Heart left ventricle (tissue), 16 donors: Measurements from ENCODE around the gene WDR7. TPM values are rescaled to one million over a fixed set of nuclear protein-coding genes. Genes with fewer than 3 reads are reported as not detected.

Experiments used
- ATAC-seq, 4 donors: fragments of 200-7000 bp; cut with Tn5 transposase; one replicate each; pipeline ENCODE4 v1.9.1; 2020 to 2022; ENCODE audit warnings: moderate library complexity in 4 of 4, mild to moderate bottlenecking in 3 of 4, moderate number of reproducible peaks in 1 of 4
- DNase-seq, 5 donors: peaks; one replicate each; pipeline ENCODE4 v3.0.0-alpha.2; 2020
- H3K27ac ChIP-seq, 12 donors: fragments of 200-600 bp; sonication (generic) in 4 of 12; one replicate each; pipeline versions ENCODE4 v1.5.0 to v1.8.0; 2016 to 2022; ENCODE audit warnings: mild to moderate bottlenecking in 2 of 12
- H3K27me3 ChIP-seq, 9 donors: fragments of 200-600 bp; sonication (generic) in 2 of 9; one replicate each; pipeline versions ENCODE4 v1.5.1 to v1.8.0; 2016 to 2022; ENCODE audit warnings: mild to moderate bottlenecking in 3 of 9
- H3K36me3 ChIP-seq, 9 donors: fragments of 200-600 bp; sonication (generic) in 2 of 9; one replicate each; pipeline versions ENCODE4 v1.5.0 to v1.8.0; 2018 to 2022; ENCODE audit warnings: mild to moderate bottlenecking in 2 of 9
- H3K4me1 ChIP-seq, 12 donors: fragments of 200-600 bp; sonication (generic) in 4 of 12; one replicate each; pipeline versions ENCODE4 v1.5.0 to v1.8.0; 2016 to 2022; ENCODE audit warnings: mild to moderate bottlenecking in 3 of 12
- H3K4me3 ChIP-seq, 12 donors: fragments of 200-600 bp; sonication (generic) in 4 of 12; one replicate each; pipeline versions ENCODE4 v1.5.0 to v1.8.0; 2017 to 2022; ENCODE audit warnings: mild to moderate bottlenecking in 9 of 12, moderate library complexity in 4 of 12
- H3K9me3 ChIP-seq, 12 donors: fragments of 200-600 bp; sonication (generic) in 4 of 12; one replicate each; pipeline versions ENCODE4 v1.5.0 to v1.8.0; 2016 to 2022; ENCODE audit warnings: mild to moderate bottlenecking in 1 of 12
- CTCF ChIP-seq, 12 donors: fragments of 200-600 bp; sonication (generic) in 4 of 12; IDR thresholded peaks; one replicate each; pipeline versions ENCODE4 v1.5.0 to v1.8.0; 2018 to 2022; ENCODE audit warnings: antibody characterized with exemption in 12 of 12, mild to moderate bottlenecking in 5 of 12
- POLR2A ChIP-seq, 2 donors: fragments of 450-650 bp; IDR thresholded peaks; one replicate each; pipeline ENCODE4 v1.6.1; 2017; ENCODE audit warnings: antibody characterized with exemption in 2 of 2, mild to moderate bottlenecking in 2 of 2, moderate library complexity in 2 of 2
- WGBS, 4 donors: extraction: QIAGEN DNeasy Blood & Tissue Kit in 2 of 4; methylation state at CpG; one replicate each; pipeline versions ENCODE4 v1.1.5 to v1.1.7; 2013 to 2018; 5-methylcytosine and 5-hydroxymethylcytosine counted together
- intact Hi-C, 10 donors: fragments of 100-400 bp; cut with DNase I; formaldehyde crosslinking; loops; one replicate each; pipeline versions ENCODE4 v1.11.1 to v1.14.2; 2022
- polyA plus RNA-seq, 2 donors: library from polyadenylated mRNA; stranded (reverse); fragments of 200-250 nt; gene quantifications; one replicate each; pipeline ENCODE4 v1.2.3, GENCODE V29; 2013
- total RNA-seq, 9 donors: library from RNA; depleted of rRNA in 2 of 9; stranded (reverse); fragments of >200 nt in 2 of 9; fragmentation: NEBNext Ultra II Directional in 3 of 9; extraction: Animal tissue kit (Norgen Biotek cat#: 25700) in 3 of 9; gene quantifications; one replicate each; pipeline versions ENCODE4 v1.1.0 to v1.2.4, GENCODE V29; 2016 to 2023
- donor health status: ischemic (EF 13 %, LVEDD 7.1; RV severe dilation, severe dysfunction).
- donor health status: healthy with polysubstance abuse.
- donor health status: DM: no; HTN: yes; CAD: no.
- donor health status: DM: no; HTN: no; CAD: no.
- donor health status: ischemic (EF 25% LVEDD 6.9; RV normal size, moderate dysfunction).
- donor health status: ischemic (EF 25% LVEDD 5.7; RV mildly dilated, moderate dysfunction).
- donor health status: healthy.
- donor health status: DM: yes; HTN: yes; CAD: no.
- donor health status: ischemic (EF 35%, LVEDD 5.7; RV mildly dilated, moderate dysfunction).
- donor health status: nonischemic (EF 11% LVEDD 7.7; RV severe dilation, severe dysfunction).
- donor health status: DM: yes; HTN: yes; CAD: no.
- donor health status: PGD.
- donor health status: ischemic (EF 29% LVEDD 5.4; RV normal size, mild dysfunction).
- donor health status: nonischemic (EF 23%, LVEDD 6.1; RV moderate dilation, normal function).

The WDR7 gene
- total and polyA plus RNA-seq, 11 donors, result 4.3 to 33.6 (median 26.6) TPM

GRCh38 chr18:57025540-57025939 is 374.4 kb downstream of the WDR7 start:
- WGBS, 4 donors, result 93 to 96% (median 94%) methylated on average over 4 of the region's 4 CpGs
- no peaks in the 10 kb centered on the region for H3K27me3 ChIP-seq
- H3K9me3 ChIP-seq, result no peaks in the 10 kb centered on the region
- no peak overlapping the region for H3K27ac ChIP-seq
- TF ChIP-seq CTCF (IDR thresholded peaks at IDR 0.05) (no peak), POLR2A (IDR thresholded peaks at IDR 0.05) (no peak)
- H3K36me3 ChIP-seq, result peaks cover 0 to 60% (median 53%) of the 10 kb centered on the region in 9 donors
- no peak overlapping the region for H3K4me3 ChIP-seq
- no peaks in the 10 kb centered on the region for H3K4me1 ChIP-seq
- ATAC-seq (no peak), DNase-seq (no peak)
- intact Hi-C loops, result no loop called here

- H3K27ac ChIP-seq, result no peak overlapping the region
- no peak overlapping the region for H3K4me3 ChIP-seq
- no peaks in the 10 kb centered on the region for H3K9me3 ChIP-seq
- WGBS, 4 donors, result 92 to 98% (median 96%) methylated on average over 2 of the region's 2 CpGs
- peaks cover 0 to 60% (median 47%) of the 10 kb centered on the region in 9 donors for H3K36me3 ChIP-seq
- H3K4me1 ChIP-seq, result no peaks in the 10 kb centered on the region
- intact Hi-C loops, result no loop called here
- TF ChIP-seq CTCF (IDR thresholded peaks at IDR 0.05), result no peak
- TF ChIP-seq POLR2A (IDR thresholded peaks at IDR 0.05), result no peak
- ATAC-seq (no peak), DNase-seq (no peak)
- H3K27me3 ChIP-seq, result no peaks in the 10 kb centered on the region
Measured at GRCh38 chr18:57026316-57026715, 375.2 kb downstream of the WDR7 start.

- no peak for DNase-seq
- H3K4me1 ChIP-seq, result no peaks in the 10 kb centered on the region
- no peaks in the 10 kb centered on the region for H3K27me3 ChIP-seq
- intact Hi-C loops, result no loop called here
- no peak overlapping the region for H3K27ac ChIP-seq
- no peak overlapping the region for H3K4me3 ChIP-seq
- H3K9me3 ChIP-seq, result no peaks in the 10 kb centered on the region
- no peak for ATAC-seq
- 86 to 92% (median 91%) methylated on average over 15 of the region's 15 CpGs for WGBS, 4 donors
- H3K36me3 ChIP-seq, result peaks cover 0 to 57% (median 43%) of the 10 kb centered on the region in 9 donors
- no peak for TF ChIP-seq CTCF (IDR thresholded peaks at IDR 0.05)
- no peak for TF ChIP-seq POLR2A (IDR thresholded peaks at IDR 0.05)
Measured at GRCh38 chr18:57027190-57027708, 376.1 kb downstream of the WDR7 start.

- Histone ChIP-seq H3K4me3 (no peak overlapping the region), H3K9me3 (no peaks in the 10 kb centered on the region), H3K27ac (no peak overlapping the region), H3K27me3 (no peaks in the 10 kb centered on the region), H3K36me3 (peaks cover 0 to 51% (median 36%) of the 10 kb centered on the region in 9 donors), H3K4me1 (no peaks in the 10 kb centered on the region)
- 90 to 94% (median 90%) methylated on average over 5 of the region's 5 CpGs for WGBS, 4 donors
- DNase-seq (no peak), ATAC-seq (no peak)
- intact Hi-C loops, result loop anchor here in 1 of 10 donors (10.0 kb wide), 1 partner anchor 65 kb away; no protein-coding TSS in a partner anchor
- no peak for TF ChIP-seq CTCF (IDR thresholded peaks at IDR 0.05)
- TF ChIP-seq POLR2A (IDR thresholded peaks at IDR 0.05), result no peak
Measured at GRCh38 chr18:57029761-57030160, 378.6 kb downstream of the WDR7 start.
